GM12878 (cell line): ENCODE results near the gene EHBP1L1. TPM values are rescaled to one million over a fixed set of nuclear protein-coding genes. Genes with fewer than 3 reads are reported as not detected.
A peak's percentile ranks its signal among the peaks of the same experiment; 100 is the strongest.

Source experiments
- ATAC-seq: fragments of 200-7000 bp; cut with Tn5 transposase; 3 replicates; pipeline ENCODE4 v1.9.1; 2020; ENCODE audit warnings: mild to moderate bottlenecking, moderate library complexity
- BruUV-seq: library from RNA; stranded (reverse); fragments of 400-500 nt; replicated peaks from 2 replicates; lab custom pipeline; 2021; lab: Mats Ljungman, UMichigan
- CTCF ChIA-PET: fragments of 300-600 bp; sonication (Branson Sonifier 250); formaldehyde crosslinking; extraction: SDS; loops from one replicate; lab custom pipeline; 2021; ENCODE audit warnings: inconsistent platforms; lab: Yijun Ruan, JAX
- POLR2A ChIA-PET: fragments of 350-600 bp; formaldehyde crosslinking; extraction: SDS; loops from one replicate; lab custom pipeline; 2021; ENCODE audit warnings: inconsistent platforms; lab: Charles Lee
- RAD21 ChIA-PET: fragments of 300-600 bp; sonication (Branson Sonifier 250); formaldehyde crosslinking; loops from one replicate; lab custom pipeline; 2023; ENCODE audit warnings: antibody characterized with exemption; ENCODE audit not compliant: unreplicated experiment; lab: Charles Lee
- SMC1A ChIA-PET: fragments of 300-600 bp; sonication (Branson Sonifier 250); formaldehyde crosslinking; loops from one replicate; lab custom pipeline; 2023; ENCODE audit not compliant: unreplicated experiment, uncharacterized antibody; lab: Charles Lee
- DNase-seq: peaks from one replicate; pipeline ENCODE4 v3.0.0-alpha.2; 2011; ENCODE audit warnings: low read depth, low spot score
- FAIRE-seq: peaks from 3 replicates; lab custom pipeline; 2011; peaks lifted over from hg19 to GRCh38; lab: Jason Lieb, UNC
- H2AFZ ChIP-seq: 2 replicates; pipeline ENCODE4 v1.6.0; 2011; ENCODE audit warnings: low read depth, low read length, control low read depth; ENCODE audit not compliant: control insufficient read depth
- H3K27ac ChIP-seq: 2 replicates; pipeline ENCODE4 v1.5.1; 2011; ENCODE audit warnings: control low read depth; ENCODE audit not compliant: control insufficient read depth, insufficient read depth
- H3K27me3 ChIP-seq, 2 experiments: replicated peaks in 1 of 2; 2 replicates each; pipeline versions ENCODE4 v1.6.0 to v1.6.1; 2011; ENCODE audit warnings: low read length in 1 of 2; ENCODE audit not compliant: control insufficient read depth in 2 of 2, insufficient read depth in 2 of 2
- H3K36me3 ChIP-seq, 2 experiments: 2 replicates each; pipeline ENCODE4 v1.5.1; 2011; ENCODE audit warnings: low read length in 1 of 2; ENCODE audit not compliant: control insufficient read depth in 2 of 2, insufficient read depth in 2 of 2
- H3K4me1 ChIP-seq: 2 replicates; pipeline ENCODE4 v1.6.1; 2011; ENCODE audit warnings: mild to moderate bottlenecking, low read length, moderate library complexity, mixed read lengths; ENCODE audit not compliant: control insufficient read depth, insufficient read depth
- H3K4me2 ChIP-seq: 2 replicates; pipeline ENCODE4 v1.6.0; 2011; ENCODE audit warnings: control low read depth; ENCODE audit not compliant: control insufficient read depth, insufficient read depth
- H3K4me3 ChIP-seq: fragments of 200-600 bp; sonication (generic); 2 replicates; pipeline ENCODE4 v1.5.1; 2016
- H3K79me2 ChIP-seq: 2 replicates; pipeline ENCODE4 v1.6.0; 2011; ENCODE audit warnings: low read length; ENCODE audit not compliant: control insufficient read depth, insufficient read depth
- H3K9ac ChIP-seq: 2 replicates; pipeline ENCODE4 v1.8.0; 2011; ENCODE audit warnings: low read length, control low read depth, mixed read lengths; ENCODE audit not compliant: control insufficient read depth, insufficient read depth
- H3K9me3 ChIP-seq: replicated peaks from 3 replicates; pipeline ENCODE4 v1.5.1; 2011; ENCODE audit warnings: mild to moderate bottlenecking, low read length; ENCODE audit not compliant: control insufficient read depth, insufficient read depth
- H4K20me1 ChIP-seq: 2 replicates; pipeline ENCODE4 v1.6.0; 2011; ENCODE audit not compliant: control insufficient read depth, insufficient read depth
- CBX5 ChIP-seq: sonication (generic); IDR thresholded peaks from 2 replicates; pipeline ENCODE4 v1.6.1; 2016; ENCODE audit warnings: low read depth, moderate library complexity, mild to moderate bottlenecking, inconsistent platforms
- IKZF2 ChIP-seq, 2 experiments: fragments of 450-650 bp; IDR thresholded peaks; 2 replicates each; pipeline ENCODE4 v1.6.1; 2017; ENCODE audit warnings: mild to moderate bottlenecking in 2 of 2, moderate library complexity in 2 of 2
- PAX5 ChIP-seq: IDR thresholded peaks from 2 replicates; pipeline ENCODE4 v1.6.1; 2011; ENCODE audit warnings: low read depth, low read length, borderline replicate concordance
- POLR2AphosphoS2 ChIP-seq: IDR thresholded peaks from 2 replicates; pipeline ENCODE4 v1.6.1; 2011; ENCODE audit warnings: low read depth, mild to moderate bottlenecking, low read length, improper control_type of control experiment, moderate library complexity
- RUNX3 ChIP-seq: IDR thresholded peaks from 2 replicates; pipeline ENCODE4 v1.6.1; 2012; ENCODE audit warnings: low read length, inconsistent platforms
- SIX5 ChIP-seq: IDR thresholded peaks from 2 replicates; pipeline ENCODE4 v1.6.1; 2011; ENCODE audit warnings: mild to moderate bottlenecking, low read depth, low read length, moderate library complexity; ENCODE audit not compliant: severe bottlenecking
- SUZ12 ChIP-seq: fragments of 200-600 bp; sonication (generic); IDR thresholded peaks from one replicate; pipeline ENCODE4 v1.6.1; 2018; ENCODE audit warnings: antibody characterized with exemption, mild to moderate bottlenecking; ENCODE audit not compliant: unreplicated experiment
- ZNF384 ChIP-seq: IDR thresholded peaks from 2 replicates; pipeline ENCODE4 v1.6.1; 2012; ENCODE audit warnings: low read depth, mild to moderate bottlenecking, low read length, improper control_type of control experiment, borderline replicate concordance
- WGBS: methylation state at CpG from one replicate; pipeline ENCODE4 v1.1.6; 2016; ENCODE audit warnings: low lambda C conversion rate; ENCODE audit not compliant: insufficient replicate concordance, insufficient coverage; ENCODE audit errors: missing lambda C conversion rate; 5-methylcytosine and 5-hydroxymethylcytosine counted together
- in situ Hi-C: fragments of 300-500 bp; cut with MboI; formaldehyde crosslinking; loops from 9 replicates; pipeline ENCODE4 v1.14.3; 2018; ENCODE audit warnings: mixed read lengths
- intact Hi-C: fragments of 100-400 bp; cut with micrococcal nuclease; formaldehyde crosslinking; loops from one replicate; pipeline ENCODE4 v1.14.2; 2022; ENCODE audit not compliant: unreplicated experiment
- polyA plus RNA-seq, 11 experiments: library from polyadenylated mRNA; depleted of rRNA in 4 of 11; unstranded in 6 of 11; stranded (reverse) in 5 of 11; fragments of >200 nt; fragmentation: Nextera tagmentation in 4 of 11; fragmentation: Illumina TruSeq in 1 of 11; extraction: Ambion mirVana in 4 of 11; extraction: Trizol in 1 of 11; gene quantifications; 1 replicate in 1 of 11; 2 replicates in 10 of 11; pipeline versions ENCODE4 v1.2.1 to v1.2.3, GENCODE V29; 2011 to 2016; ENCODE audit warnings: inconsistent platforms in 2 of 11, missing spikeins in 2 of 11, low read depth in 1 of 11
- total RNA-seq, 4 experiments: library from RNA; depleted of rRNA in 3 of 4; stranded (reverse); fragments of >200 nt in 3 of 4; fragmentation: Illumina TruSeq in 1 of 4; extraction: Trizol in 1 of 4; gene quantifications; 2 replicates each; pipeline versions ENCODE4 v1.2.1 to v1.2.3, GENCODE V29; 2013 to 2021

The EHBP1L1 gene
- total and polyA plus RNA-seq, 10 of the 15 experiments (the other 5 are each of a cell fraction or from before 2014, with no cell fraction given): 0.06 to 99.4 (median 32.7) TPM

DNA sequence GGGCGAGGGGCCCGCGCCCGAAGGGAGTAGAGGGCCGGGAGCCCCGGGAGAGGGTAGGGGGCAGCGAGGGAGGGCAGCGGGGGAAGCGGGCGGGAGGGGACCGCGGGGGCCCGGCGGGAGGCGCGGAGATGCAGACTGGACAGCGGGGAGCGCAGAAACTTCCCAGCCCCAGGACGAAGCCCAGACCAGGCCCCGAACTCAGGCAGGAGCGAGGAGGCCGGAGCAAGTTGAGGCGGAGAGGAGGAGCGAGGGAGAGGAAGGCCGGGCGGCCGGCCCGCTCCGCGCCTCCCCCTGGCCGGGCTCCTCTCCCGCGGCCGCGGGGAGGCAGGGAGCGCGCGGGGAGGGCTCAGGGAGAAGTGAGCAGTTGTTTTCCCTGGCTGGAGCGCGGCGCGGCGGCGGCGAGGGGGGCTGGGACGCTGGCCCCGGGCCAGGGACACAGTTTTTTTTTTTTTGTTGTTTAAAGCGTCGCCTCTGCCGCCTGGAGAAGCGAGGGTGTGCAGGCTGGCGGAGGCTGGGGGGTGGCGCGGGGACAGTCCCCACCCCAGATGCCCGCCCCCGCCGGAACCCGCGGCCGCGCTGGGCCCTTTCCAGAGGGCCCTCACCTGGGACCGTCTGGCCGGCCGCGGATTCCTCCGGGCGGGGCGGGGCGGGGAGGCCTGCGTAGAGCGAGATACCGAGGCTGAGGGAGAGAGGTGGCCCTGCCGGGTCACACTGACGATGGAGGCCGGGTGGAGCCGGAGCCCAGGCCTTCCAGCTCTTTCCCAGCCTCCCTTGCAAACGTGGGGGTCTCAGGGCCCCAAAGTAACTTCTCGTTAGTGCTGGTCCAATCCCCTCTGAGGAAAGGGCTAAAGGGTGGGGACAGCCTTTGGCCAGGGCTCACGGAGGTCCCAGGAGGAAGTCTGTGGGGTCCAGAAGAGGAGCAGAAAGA, 17.6 kb upstream of the EHBP1L1 start, which contains the start of gene LTBP3:
TSS of gene LTBP3 (minus strand) at position 358 of the 928 bp plus-strand sequence. CDS start 400 bp downstream, outside the sequence.
- 1% methylated on average over 24 of the region's 79 CpGs for WGBS
- ATAC-seq: peak; percentile 79
- RAD21 ChIA-PET: interaction anchor here (1.1 kb wide), 1 partner anchor 12 kb away, joined by 3 read pairs; the partner anchor contains the start of gene ZNRD2
- Histone ChIP-seq H3K9ac (no peak within 1 kb of the TSS; the same call in 1 of the 2 replicates), H3K79me2 (no peaks in the 10 kb centered on the region), H4K20me1 (no peaks in the 10 kb centered on the region), H3K9me3 (no peaks in the 10 kb centered on the region), H3K4me1 (no peaks in the 10 kb centered on the region), H3K27ac (no peak within 1 kb of the TSS), H3K36me3 (no peaks in the 10 kb centered on the region), H3K4me3 (peak within 1 kb of the TSS; percentile 64; the same call in 1 of the 2 replicates), H2AFZ (peak within 1 kb of the TSS; percentile 35), H3K4me2 (peak within 1 kb of the TSS; percentile 89), H3K27me3 (no peaks in the 10 kb centered on the region; a peak in 2 of 4 replicates)
- SMC1A ChIA-PET: no interaction called here
- POLR2A ChIA-PET: no interaction called here
- TF ChIP-seq ZNF384 (peak; percentile 51), POLR2AphosphoS2 (no peak), RUNX3 (no peak), SUZ12 (peak; percentile 32), SIX5 (no peak), CBX5 (no peak), IKZF2 (IDR thresholded peaks at IDR 0.05) (no peak), PAX5 (no peak)
- CTCF ChIA-PET: interaction anchor here (0.6 to 2.0 kb wide), 2 partner anchors 17 kb away, joined by 3 to 6 read pairs; no protein-coding TSS in a partner anchor
- in situ Hi-C loops (no loop called here), intact Hi-C loops (no loop called here)
- FAIRE-seq: no peak
- no TSS peak for BruUV-seq
- no peak for DNase-seq
